ENCODE results near the gene UBASH3A. TPM values are rescaled to one million over a fixed set of nuclear protein-coding genes. Genes with fewer than 3 reads are reported as not detected.

Gene UBASH3A
- total and polyA plus RNA-seq, 4 donors = 0.58 to 0.88 (median 0.67) TPM

DNA sequence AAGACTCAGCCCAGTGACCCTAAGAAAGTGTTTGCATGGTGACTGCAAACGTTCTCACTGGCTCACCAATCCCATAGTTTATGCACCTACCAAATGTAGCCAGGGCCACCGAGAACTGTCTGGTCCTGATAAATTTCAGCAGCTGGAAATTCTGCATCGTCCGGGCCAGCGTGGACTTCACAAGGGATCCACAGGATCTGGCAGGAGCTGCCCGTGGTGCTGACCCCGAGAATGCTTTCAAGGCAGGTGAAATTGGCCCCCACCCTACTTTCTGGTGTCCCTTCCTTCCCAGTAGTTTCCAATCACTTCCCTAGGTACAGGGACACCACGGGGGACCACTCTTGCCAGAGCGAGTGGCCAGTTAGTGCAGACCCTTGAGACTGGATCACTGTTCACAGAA lies 26.2 kb downstream of the UBASH3A start:
- Histone ChIP-seq H3K4me1 (ENCODE audit: control insufficient read depth in 5 of 5, insufficient read depth in 5 of 5, low read length in 5 of 5) (no peaks in the 10 kb centered on the region), H3K9ac (ENCODE audit: insufficient read depth in 1 of 2, low read length in 2 of 2) (no peak overlapping the region), H3K36me3 (ENCODE audit: control insufficient read depth in 4 of 4, insufficient read depth in 4 of 4, low read length in 4 of 4) (no peaks in the 10 kb centered on the region), H3K9me3 (ENCODE audit: control insufficient read depth in 4 of 4, insufficient read depth in 3 of 4, low read length in 3 of 4) (peaks cover 0 to 9% (median 0%) of the 10 kb centered on the region in 4 donors), H3K4me3 (no peak overlapping the region), H3K27ac (ENCODE audit: low read depth in 1 of 2, low read length in 1 of 2) (no peak overlapping the region), H3K27me3 (ENCODE audit: control insufficient read depth in 3 of 3, insufficient read depth in 3 of 3, low read length in 2 of 3) (no peaks in the 10 kb centered on the region)
- 43 to 62% methylated on average over 9 of the region's 9 CpGs for WGBS, 2 donors
- ATAC-seq (ENCODE audit: insufficient read depth, low FRiP score) (no peak), DNase-seq (peak in 1 of 3 donors; percentile 12)
- TF ChIP-seq, protein P1, sequence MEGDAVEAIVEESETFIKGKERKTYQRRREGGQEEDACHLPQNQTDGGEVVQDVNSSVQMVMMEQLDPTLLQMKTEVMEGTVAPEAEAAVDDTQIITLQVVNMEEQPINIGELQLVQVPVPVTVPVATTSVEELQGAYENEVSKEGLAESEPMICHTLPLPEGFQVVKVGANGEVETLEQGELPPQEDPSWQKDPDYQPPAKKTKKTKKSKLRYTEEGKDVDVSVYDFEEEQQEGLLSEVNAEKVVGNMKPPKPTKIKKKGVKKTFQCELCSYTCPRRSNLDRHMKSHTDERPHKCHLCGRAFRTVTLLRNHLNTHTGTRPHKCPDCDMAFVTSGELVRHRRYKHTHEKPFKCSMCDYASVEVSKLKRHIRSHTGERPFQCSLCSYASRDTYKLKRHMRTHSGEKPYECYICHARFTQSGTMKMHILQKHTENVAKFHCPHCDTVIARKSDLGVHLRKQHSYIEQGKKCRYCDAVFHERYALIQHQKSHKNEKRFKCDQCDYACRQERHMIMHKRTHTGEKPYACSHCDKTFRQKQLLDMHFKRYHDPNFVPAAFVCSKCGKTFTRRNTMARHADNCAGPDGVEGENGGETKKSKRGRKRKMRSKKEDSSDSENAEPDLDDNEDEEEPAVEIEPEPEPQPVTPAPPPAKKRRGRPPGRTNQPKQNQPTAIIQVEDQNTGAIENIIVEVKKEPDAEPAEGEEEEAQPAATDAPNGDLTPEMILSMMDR (IDR thresholded peaks at IDR 0.05; ENCODE audit: control extremely low read depth, extremely low read depth) = no peak

DNA sequence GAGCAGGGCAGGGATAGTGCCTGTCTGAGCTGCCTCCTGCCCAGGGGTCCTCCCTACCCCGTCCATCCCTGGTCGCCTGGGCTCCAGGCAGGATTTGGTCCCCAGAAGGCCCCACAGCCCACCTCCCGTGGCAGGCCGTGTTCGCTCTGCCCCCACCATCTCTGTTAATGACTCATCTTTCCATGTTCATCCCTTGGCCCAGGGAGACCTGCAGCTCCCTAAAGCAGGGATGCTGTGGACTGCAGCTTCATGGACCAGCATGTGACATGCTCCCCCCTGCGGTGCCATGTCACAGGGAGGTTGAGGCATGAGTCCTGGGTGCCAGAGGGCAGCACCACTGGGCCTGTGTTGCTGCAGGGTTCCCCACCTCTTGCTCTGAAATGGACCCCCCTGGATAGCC lies 26.8 kb downstream of the UBASH3A start:
- Histone ChIP-seq H3K36me3 (ENCODE audit: control insufficient read depth in 4 of 4, insufficient read depth in 4 of 4, low read length in 4 of 4) (no peaks in the 10 kb centered on the region), H3K4me1 (ENCODE audit: control insufficient read depth in 5 of 5, insufficient read depth in 5 of 5, low read length in 5 of 5) (no peaks in the 10 kb centered on the region), H3K27me3 (ENCODE audit: control insufficient read depth in 3 of 3, insufficient read depth in 3 of 3, low read length in 2 of 3) (no peaks in the 10 kb centered on the region), H3K9me3 (ENCODE audit: control insufficient read depth in 4 of 4, insufficient read depth in 3 of 4, low read length in 3 of 4) (peaks cover 0 to 9% (median 0%) of the 10 kb centered on the region in 4 donors), H3K4me3 (no peak overlapping the region), H3K27ac (ENCODE audit: low read depth in 1 of 2, low read length in 1 of 2) (no peak overlapping the region), H3K9ac (ENCODE audit: insufficient read depth in 1 of 2, low read length in 2 of 2) (no peak overlapping the region)
- 88 to 89% methylated on average over 6 of the region's 6 CpGs for WGBS, 2 donors
- TF ChIP-seq, protein P1 (IDR thresholded peaks at IDR 0.05; ENCODE audit: control extremely low read depth, extremely low read depth) = no peak
- DNase-seq (no peak), ATAC-seq (ENCODE audit: insufficient read depth, low FRiP score) (no peak)

DNA sequence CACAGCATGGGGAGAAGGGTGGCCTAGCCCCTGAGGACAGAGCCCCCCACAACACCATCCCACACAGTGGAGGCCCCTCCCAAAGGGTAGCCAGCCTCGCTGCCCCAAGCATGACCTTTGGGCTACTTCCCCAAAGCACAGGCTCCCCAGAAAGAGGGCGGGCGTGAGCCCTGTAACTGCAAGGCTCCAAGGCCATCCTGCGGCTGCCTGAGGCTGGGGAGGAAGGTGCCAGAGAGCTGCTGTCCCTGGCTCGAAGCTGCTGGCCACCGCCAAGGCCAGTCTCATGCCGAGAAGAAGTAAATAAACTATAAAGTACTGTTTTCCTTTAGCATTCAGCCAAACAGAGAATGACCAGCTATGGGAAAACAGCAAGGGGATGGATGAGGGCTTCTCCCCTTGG lies 27.5 kb downstream of the UBASH3A start:
- H3K4me1 ChIP-seq (ENCODE audit: control insufficient read depth in 5 of 5, insufficient read depth in 5 of 5, low read length in 5 of 5) = no peaks in the 10 kb centered on the region
- H3K27me3 ChIP-seq (ENCODE audit: control insufficient read depth in 3 of 3, insufficient read depth in 3 of 3, low read length in 2 of 3) = no peaks in the 10 kb centered on the region
- ATAC-seq (ENCODE audit: insufficient read depth, low FRiP score) (no peak), DNase-seq (no peak)
- no peak overlapping the region for H3K4me3 ChIP-seq
- 67 to 70% methylated on average over 7 of the region's 7 CpGs for WGBS, 2 donors
- no peaks in the 10 kb centered on the region for H3K36me3 ChIP-seq (ENCODE audit: control insufficient read depth in 4 of 4, insufficient read depth in 4 of 4, low read length in 4 of 4)
- H3K27ac ChIP-seq (ENCODE audit: low read depth in 1 of 2, low read length in 1 of 2) = no peak overlapping the region
- TF ChIP-seq, protein P1 (IDR thresholded peaks at IDR 0.05; ENCODE audit: control extremely low read depth, extremely low read depth) = no peak
- no peak overlapping the region for H3K9ac ChIP-seq (ENCODE audit: insufficient read depth in 1 of 2, low read length in 2 of 2)
- H3K9me3 ChIP-seq (ENCODE audit: control insufficient read depth in 4 of 4, insufficient read depth in 3 of 4, low read length in 3 of 4) = peaks cover 0 to 9% (median 0%) of the 10 kb centered on the region in 4 donors

DNA sequence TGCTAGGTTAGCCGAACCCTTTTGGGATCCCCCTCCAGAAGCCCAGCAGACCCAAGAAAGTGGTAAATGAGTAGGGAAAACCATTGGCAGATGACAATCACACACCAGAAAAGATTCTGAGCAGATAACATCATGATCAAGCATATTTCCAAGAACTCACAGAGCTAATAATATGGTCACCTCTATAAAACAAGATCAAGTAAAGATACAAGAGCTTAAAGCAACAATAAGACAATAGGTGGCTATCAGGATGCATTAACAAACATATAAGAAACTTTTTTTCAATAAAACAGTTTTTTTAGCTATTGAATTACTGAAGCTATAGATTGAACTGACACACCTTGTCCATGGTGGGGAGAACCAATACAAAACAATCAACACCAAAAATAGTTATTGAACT lies 29.0 kb downstream of the UBASH3A start:
- no peaks in the 10 kb centered on the region for H3K27me3 ChIP-seq (ENCODE audit: control insufficient read depth in 3 of 3, insufficient read depth in 3 of 3, low read length in 2 of 3)
- H3K36me3 ChIP-seq (ENCODE audit: control insufficient read depth in 4 of 4, insufficient read depth in 4 of 4, low read length in 4 of 4) = no peaks in the 10 kb centered on the region
- H3K9ac ChIP-seq (ENCODE audit: insufficient read depth in 1 of 2, low read length in 2 of 2) = no peak overlapping the region
- 57 to 90% methylated on average over 1 of the region's 1 CpG for WGBS, 2 donors
- no peak overlapping the region for H3K27ac ChIP-seq (ENCODE audit: low read depth in 1 of 2, low read length in 1 of 2)
- H3K9me3 ChIP-seq (ENCODE audit: control insufficient read depth in 4 of 4, insufficient read depth in 3 of 4, low read length in 3 of 4) = peaks cover 0 to 10% (median 0%) of the 10 kb centered on the region in 4 donors
- TF ChIP-seq, protein P1 (IDR thresholded peaks at IDR 0.05; ENCODE audit: control extremely low read depth, extremely low read depth) = no peak
- no peak for DNase-seq
- H3K4me3 ChIP-seq = no peak overlapping the region
- H3K4me1 ChIP-seq (ENCODE audit: control insufficient read depth in 5 of 5, insufficient read depth in 5 of 5, low read length in 5 of 5) = no peaks in the 10 kb centered on the region
- ATAC-seq (ENCODE audit: insufficient read depth, low FRiP score) = no peak
